DND-41 (cell line): ENCODE results near the gene HSPBAP1.

Source experiments
- CTCF ChIP-seq: IDR thresholded peaks from 2 replicates; pipeline ENCODE4 v1.5.1; 2012; ENCODE audit warnings: borderline replicate concordance, low read length, moderate library complexity, mild to moderate bottlenecking; ENCODE audit not compliant: poor library complexity, severe bottlenecking; ENCODE audit errors: extremely low read depth
- EZH2 ChIP-seq: IDR thresholded peaks from 3 replicates; pipeline ENCODE4 v1.6.1; 2012; ENCODE audit warnings: borderline replicate concordance, low read depth, mild to moderate bottlenecking, moderate library complexity, low read length, inconsistent platforms; ENCODE audit not compliant: severe bottlenecking

- no peak for TF ChIP-seq CTCF
- no peak for TF ChIP-seq EZH2
These were observed 6.4 kb upstream of the HSPBAP1 start for GRCh38 chr3:122800031-122800430.
